ENCODE data around the gene GLG1.

GLG1 gene

GRCh38 chr16:74503412-74503811, 103.5 kb downstream of the GLG1 start:
- no peak for DNase-seq (ENCODE audit: low read depth)
- TF ChIP-seq CTCF (conservative IDR thresholded peaks at IDR 0.05; ENCODE audit: low read depth, low read length), result no peak
- no peak overlapping the region for H3K4me3 ChIP-seq (ENCODE audit: low read length)

- no peak for DNase-seq (ENCODE audit: low read depth)
- H3K4me3 ChIP-seq (ENCODE audit: low read length), result no peak overlapping the region
- no peak for TF ChIP-seq CTCF (conservative IDR thresholded peaks at IDR 0.05; ENCODE audit: low read depth, low read length)
Observed at GRCh38 chr16:74501484-74502478, 105.1 kb downstream of the GLG1 start.

GRCh38 chr16:74500907-74501306, 106.0 kb downstream of the GLG1 start:
- no peak for TF ChIP-seq CTCF (conservative IDR thresholded peaks at IDR 0.05; ENCODE audit: low read depth, low read length)
- DNase-seq (ENCODE audit: low read depth), result no peak
- no peak overlapping the region for H3K4me3 ChIP-seq (ENCODE audit: low read length)

GRCh38 chr16:74499114-74499513, 107.8 kb downstream of the GLG1 start:
- no peak for DNase-seq (ENCODE audit: low read depth)
- no peak for TF ChIP-seq CTCF (conservative IDR thresholded peaks at IDR 0.05; ENCODE audit: low read depth, low read length)
- H3K4me3 ChIP-seq (ENCODE audit: low read length), result no peak overlapping the region

- H3K4me3 ChIP-seq (ENCODE audit: low read length), result no peak overlapping the region
- no peak for TF ChIP-seq CTCF (conservative IDR thresholded peaks at IDR 0.05; ENCODE audit: low read depth, low read length)
- DNase-seq (ENCODE audit: low read depth), result no peak
Observed at GRCh38 chr16:74497761-74498160, 109.2 kb downstream of the GLG1 start.

GRCh38 chr16:74496054-74496453, 110.9 kb downstream of the GLG1 start:
- TF ChIP-seq CTCF (conservative IDR thresholded peaks at IDR 0.05; ENCODE audit: low read depth, low read length), result no peak
- DNase-seq (ENCODE audit: low read depth), result no peak
- no peak overlapping the region for H3K4me3 ChIP-seq (ENCODE audit: low read length)

GRCh38 chr16:74492976-74493375, 113.9 kb downstream of the GLG1 start:
- no peak for TF ChIP-seq CTCF (conservative IDR thresholded peaks at IDR 0.05; ENCODE audit: low read depth, low read length)
- DNase-seq (ENCODE audit: low read depth), result no peak
- H3K4me3 ChIP-seq (ENCODE audit: low read length), result no peak overlapping the region

All from retinal pigment epithelial cell (primary cell).